ENCODE data around the gene RHOJ.

DNA sequence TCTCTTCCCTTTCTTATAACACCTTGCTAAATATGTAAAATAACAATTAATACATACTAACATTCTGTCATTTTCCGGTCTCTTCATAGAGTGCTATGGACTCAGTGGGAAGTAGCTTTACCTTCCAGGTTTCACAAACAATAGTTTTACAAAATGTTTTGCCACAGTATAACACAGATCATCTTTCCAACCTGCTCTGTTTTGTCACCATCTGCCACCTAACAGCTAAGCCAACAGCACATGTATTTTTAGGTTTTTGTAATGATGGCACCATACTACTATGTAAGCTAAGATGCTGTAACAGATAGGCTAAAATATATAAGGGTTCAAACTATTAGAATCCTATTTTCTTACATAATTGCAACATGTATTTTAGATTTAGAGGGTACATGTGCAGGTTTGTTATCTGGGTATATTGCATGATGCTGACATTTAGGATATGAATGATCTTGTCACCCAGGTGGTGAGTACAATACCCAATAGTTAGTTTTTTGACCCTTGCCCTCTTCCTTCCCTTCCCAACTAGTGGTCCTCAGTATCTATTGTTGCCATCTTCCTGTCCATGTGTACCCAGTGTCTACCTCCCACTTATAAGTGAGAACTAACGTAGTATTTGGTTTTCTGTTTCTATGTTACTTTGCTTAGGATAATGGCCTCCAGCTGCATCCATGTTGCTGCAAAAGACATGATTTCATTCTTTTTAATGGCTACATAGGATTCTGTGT, 8.7 kb downstream of the RHOJ start:
- no peak for TF ChIP-seq FOS (IDR thresholded peaks at IDR 0.05; ENCODE audit: borderline replicate concordance, insufficient read depth, low read length)
- no peak for TF ChIP-seq JUN (IDR thresholded peaks at IDR 0.05; ENCODE audit: borderline replicate concordance, insufficient read depth, insufficient read length, low read depth)
- no peak for TF ChIP-seq MYC (IDR thresholded peaks at IDR 0.05; ENCODE audit: low read depth, low read length)
- TF ChIP-seq POLR2A (IDR thresholded peaks at IDR 0.05; ENCODE audit: low read depth, low read length): no peak
- TF ChIP-seq, protein P1, sequence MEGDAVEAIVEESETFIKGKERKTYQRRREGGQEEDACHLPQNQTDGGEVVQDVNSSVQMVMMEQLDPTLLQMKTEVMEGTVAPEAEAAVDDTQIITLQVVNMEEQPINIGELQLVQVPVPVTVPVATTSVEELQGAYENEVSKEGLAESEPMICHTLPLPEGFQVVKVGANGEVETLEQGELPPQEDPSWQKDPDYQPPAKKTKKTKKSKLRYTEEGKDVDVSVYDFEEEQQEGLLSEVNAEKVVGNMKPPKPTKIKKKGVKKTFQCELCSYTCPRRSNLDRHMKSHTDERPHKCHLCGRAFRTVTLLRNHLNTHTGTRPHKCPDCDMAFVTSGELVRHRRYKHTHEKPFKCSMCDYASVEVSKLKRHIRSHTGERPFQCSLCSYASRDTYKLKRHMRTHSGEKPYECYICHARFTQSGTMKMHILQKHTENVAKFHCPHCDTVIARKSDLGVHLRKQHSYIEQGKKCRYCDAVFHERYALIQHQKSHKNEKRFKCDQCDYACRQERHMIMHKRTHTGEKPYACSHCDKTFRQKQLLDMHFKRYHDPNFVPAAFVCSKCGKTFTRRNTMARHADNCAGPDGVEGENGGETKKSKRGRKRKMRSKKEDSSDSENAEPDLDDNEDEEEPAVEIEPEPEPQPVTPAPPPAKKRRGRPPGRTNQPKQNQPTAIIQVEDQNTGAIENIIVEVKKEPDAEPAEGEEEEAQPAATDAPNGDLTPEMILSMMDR (IDR thresholded peaks at IDR 0.05; ENCODE audit: extremely low read depth in 1 of 2, insufficient read depth in 1 of 2, low read depth in 1 of 2, low read length in 2 of 2): no peak

All from endothelial cell of umbilical vein (primary cell).